GM12878 (cell line): ENCODE data around the gene OR2T34. TPM values are rescaled to one million over a fixed set of nuclear protein-coding genes. Genes with fewer than 3 reads are reported as not detected.

Experiments used
- ATAC-seq: fragments of 200-7000 bp; cut with Tn5 transposase; 3 replicates; pipeline ENCODE4 v1.9.1; 2020; ENCODE audit warnings: mild to moderate bottlenecking, moderate library complexity
- BruUV-seq: library from RNA; stranded (reverse); fragments of 400-500 nt; replicated peaks from 2 replicates; lab custom pipeline; 2021; lab: Mats Ljungman, UMichigan
- CTCF ChIA-PET: fragments of 300-600 bp; sonication (Branson Sonifier 250); formaldehyde crosslinking; extraction: SDS; loops from one replicate; lab custom pipeline; 2021; ENCODE audit warnings: inconsistent platforms; lab: Yijun Ruan, JAX
- POLR2A ChIA-PET: fragments of 350-600 bp; formaldehyde crosslinking; extraction: SDS; loops from one replicate; lab custom pipeline; 2021; ENCODE audit warnings: inconsistent platforms; lab: Charles Lee
- RAD21 ChIA-PET: fragments of 300-600 bp; sonication (Branson Sonifier 250); formaldehyde crosslinking; loops from one replicate; lab custom pipeline; 2023; ENCODE audit warnings: antibody characterized with exemption; ENCODE audit not compliant: unreplicated experiment; lab: Charles Lee
- SMC1A ChIA-PET: fragments of 300-600 bp; sonication (Branson Sonifier 250); formaldehyde crosslinking; loops from one replicate; lab custom pipeline; 2023; ENCODE audit not compliant: unreplicated experiment, uncharacterized antibody; lab: Charles Lee
- DNase-seq: peaks from one replicate; pipeline ENCODE4 v3.0.0-alpha.2; 2011; ENCODE audit warnings: low read depth, low spot score
- FAIRE-seq: peaks from 3 replicates; lab custom pipeline; 2011; peaks lifted over from hg19 to GRCh38; lab: Jason Lieb, UNC
- H2AFZ ChIP-seq: 2 replicates; pipeline ENCODE4 v1.6.0; 2011; ENCODE audit warnings: low read depth, low read length, control low read depth; ENCODE audit not compliant: control insufficient read depth
- H3K27ac ChIP-seq: 2 replicates; pipeline ENCODE4 v1.5.1; 2011; ENCODE audit warnings: control low read depth; ENCODE audit not compliant: control insufficient read depth, insufficient read depth
- H3K27me3 ChIP-seq, 2 experiments: replicated peaks in 1 of 2; 2 replicates each; pipeline versions ENCODE4 v1.6.0 to v1.6.1; 2011; ENCODE audit warnings: low read length in 1 of 2; ENCODE audit not compliant: control insufficient read depth in 2 of 2, insufficient read depth in 2 of 2
- H3K36me3 ChIP-seq, 2 experiments: 2 replicates each; pipeline ENCODE4 v1.5.1; 2011; ENCODE audit warnings: low read length in 1 of 2; ENCODE audit not compliant: control insufficient read depth in 2 of 2, insufficient read depth in 2 of 2
- H3K4me1 ChIP-seq: 2 replicates; pipeline ENCODE4 v1.6.1; 2011; ENCODE audit warnings: mild to moderate bottlenecking, low read length, moderate library complexity, mixed read lengths; ENCODE audit not compliant: control insufficient read depth, insufficient read depth
- H3K4me2 ChIP-seq: 2 replicates; pipeline ENCODE4 v1.6.0; 2011; ENCODE audit warnings: control low read depth; ENCODE audit not compliant: control insufficient read depth, insufficient read depth
- H3K4me3 ChIP-seq: fragments of 200-600 bp; sonication (generic); 2 replicates; pipeline ENCODE4 v1.5.1; 2016
- H3K79me2 ChIP-seq: 2 replicates; pipeline ENCODE4 v1.6.0; 2011; ENCODE audit warnings: low read length; ENCODE audit not compliant: control insufficient read depth, insufficient read depth
- H3K9ac ChIP-seq: 2 replicates; pipeline ENCODE4 v1.8.0; 2011; ENCODE audit warnings: low read length, control low read depth, mixed read lengths; ENCODE audit not compliant: control insufficient read depth, insufficient read depth
- H3K9me3 ChIP-seq: replicated peaks from 3 replicates; pipeline ENCODE4 v1.5.1; 2011; ENCODE audit warnings: mild to moderate bottlenecking, low read length; ENCODE audit not compliant: control insufficient read depth, insufficient read depth
- H4K20me1 ChIP-seq: 2 replicates; pipeline ENCODE4 v1.6.0; 2011; ENCODE audit not compliant: control insufficient read depth, insufficient read depth
- BCL3 ChIP-seq: IDR thresholded peaks from 2 replicates; pipeline ENCODE4 v1.6.1; 2011; ENCODE audit warnings: borderline replicate concordance, low read depth, mild to moderate bottlenecking, moderate library complexity, low read length; ENCODE audit not compliant: insufficient read depth, poor library complexity, severe bottlenecking
- CBX5 ChIP-seq: sonication (generic); IDR thresholded peaks from 2 replicates; pipeline ENCODE4 v1.6.1; 2016; ENCODE audit warnings: low read depth, moderate library complexity, mild to moderate bottlenecking, inconsistent platforms
- CHD4 ChIP-seq: fragments of 200-600 bp; sonication (generic); IDR thresholded peaks from 2 replicates; pipeline ENCODE4 v1.6.1; 2016; ENCODE audit warnings: mild to moderate bottlenecking
- HSF1 ChIP-seq: fragments of 150-350 bp; IDR thresholded peaks from 2 replicates; pipeline ENCODE4 v1.6.1; 2014; ENCODE audit warnings: mild to moderate bottlenecking, low read depth, low read length
- LARP7 ChIP-seq: fragments of 450-650 bp; IDR thresholded peaks from 2 replicates; pipeline ENCODE4 v1.6.1; 2017; ENCODE audit warnings: mild to moderate bottlenecking
- POLR2A ChIP-seq: IDR thresholded peaks from 2 replicates; pipeline ENCODE4 v1.6.1; 2011; ENCODE audit warnings: low read depth, mild to moderate bottlenecking, low read length
- RAD21 ChIP-seq: IDR thresholded peaks from 2 replicates; pipeline ENCODE4 v1.6.1; 2011; ENCODE audit warnings: mild to moderate bottlenecking, low read depth, low read length, moderate library complexity; ENCODE audit not compliant: insufficient read depth
- RAD51 ChIP-seq: fragments of 450-650 bp; IDR thresholded peaks from 2 replicates; pipeline ENCODE4 v1.6.1; 2016; ENCODE audit warnings: moderate library complexity, mild to moderate bottlenecking, inconsistent platforms
- RFX5 ChIP-seq: IDR thresholded peaks from 2 replicates; pipeline ENCODE4 v1.6.1; 2011; ENCODE audit warnings: low read depth, low read length, improper control_type of control experiment
- SIN3A ChIP-seq: IDR thresholded peaks from 2 replicates; pipeline ENCODE4 v1.6.1; 2012; ENCODE audit warnings: low read depth, low read length, improper control_type of control experiment
- ZNF622 ChIP-seq: fragments of 450-650 bp; IDR thresholded peaks from 2 replicates; pipeline ENCODE4 v1.6.1; 2017; ENCODE audit warnings: mild to moderate bottlenecking, inconsistent platforms
- ZZZ3 ChIP-seq: IDR thresholded peaks from 2 replicates; pipeline ENCODE4 v1.6.1; 2011; ENCODE audit warnings: low read depth; ENCODE audit not compliant: control insufficient read depth, insufficient read length
- WGBS: methylation state at CpG from one replicate; pipeline ENCODE4 v1.1.6; 2016; ENCODE audit warnings: low lambda C conversion rate; ENCODE audit not compliant: insufficient replicate concordance, insufficient coverage; ENCODE audit errors: missing lambda C conversion rate; 5-methylcytosine and 5-hydroxymethylcytosine counted together
- in situ Hi-C: fragments of 300-500 bp; cut with MboI; formaldehyde crosslinking; loops from 9 replicates; pipeline ENCODE4 v1.14.3; 2018; ENCODE audit warnings: mixed read lengths
- intact Hi-C: fragments of 100-400 bp; cut with micrococcal nuclease; formaldehyde crosslinking; loops from one replicate; pipeline ENCODE4 v1.14.2; 2022; ENCODE audit not compliant: unreplicated experiment
- polyA plus RNA-seq, 11 experiments: library from polyadenylated mRNA; depleted of rRNA in 4 of 11; unstranded in 6 of 11; stranded (reverse) in 5 of 11; fragments of >200 nt; fragmentation: Nextera tagmentation in 4 of 11; fragmentation: Illumina TruSeq in 1 of 11; extraction: Ambion mirVana in 4 of 11; extraction: Trizol in 1 of 11; gene quantifications; 1 replicate in 1 of 11; 2 replicates in 10 of 11; pipeline versions ENCODE4 v1.2.1 to v1.2.3, GENCODE V29; 2011 to 2016; ENCODE audit warnings: inconsistent platforms in 2 of 11, missing spikeins in 2 of 11, low read depth in 1 of 11
- total RNA-seq, 4 experiments: library from RNA; depleted of rRNA in 3 of 4; stranded (reverse); fragments of >200 nt in 3 of 4; fragmentation: Illumina TruSeq in 1 of 4; extraction: Trizol in 1 of 4; gene quantifications; 2 replicates each; pipeline versions ENCODE4 v1.2.1 to v1.2.3, GENCODE V29; 2013 to 2021

Gene OR2T34
- total and polyA plus RNA-seq, 10 of the 15 experiments (the other 5 are each of a cell fraction or from before 2014, with no cell fraction given) = 0.16 to 2.7 (median 0.48) TPM; not detected in 2

GRCh38 chr1:248590055-248590454 lies 15.5 kb upstream of the OR2T34 start (continued):
- no peak for TF ChIP-seq HSF1

- no peak for DNase-seq
- Histone ChIP-seq H4K20me1 (no peaks in the 10 kb centered on the region), H3K27ac (no peak overlapping the region), H3K4me2 (no peak overlapping the region), H3K9me3 (no peaks in the 10 kb centered on the region), H3K79me2 (no peaks in the 10 kb centered on the region), H3K9ac (no peak overlapping the region)
- intact Hi-C loops (no loop called here), in situ Hi-C loops (no loop called here)
- ATAC-seq = no peak
- no TSS peak for BruUV-seq
- TF ChIP-seq CHD4 (no peak), RAD21 (no peak), CBX5 (no peak), ZZZ3 (no peak), RAD51 (no peak), LARP7 (no peak), BCL3 (no peak), POLR2A (no peak), ZNF622 (no peak), SIN3A (no peak), RFX5 (no peak)
- TF ChIP-seq, all 136 proteins: peak for 0
- Histone ChIP-seq H3K4me3 (no peak overlapping the region), H3K4me1 (no peaks in the 10 kb centered on the region), H3K27me3 (no peaks in the 10 kb centered on the region), H2AFZ (no peak overlapping the region), H3K36me3 (no peaks in the 10 kb centered on the region)
- RAD21 ChIA-PET = no interaction called here
- CTCF ChIA-PET = no interaction called here
- SMC1A ChIA-PET = no interaction called here
- FAIRE-seq = no peak
- no CpG with 5 or more reads among the region's 3 CpGs for WGBS
- POLR2A ChIA-PET = no interaction called here
These were observed 14.8 kb upstream of the OR2T34 start for GRCh38 chr1:248589334-248589733.
